DOHH2 (cell line): ENCODE measurements around the gene CD14.

ENCODE experiments used
- H3F3A ChIP-seq: fragments of 200-600 bp; sonication (generic), shearing (Covaris generic); 2 replicates; pipeline ENCODE4 v1.6.0; 2016; ENCODE audit warnings: antibody characterized with exemption, mild to moderate bottlenecking; ENCODE audit not compliant: control insufficient read depth, insufficient read depth
- H3K27ac ChIP-seq: fragments of 200-600 bp; sonication (generic); 2 replicates; pipeline ENCODE4 v1.5.1; 2014; ENCODE audit warnings: low read depth, mild to moderate bottlenecking, low read length, moderate library complexity
- H3K27me3 ChIP-seq: fragments of 200-600 bp; sonication (generic); 2 replicates; pipeline ENCODE4 v1.6.1; 2014; ENCODE audit warnings: mild to moderate bottlenecking, low read length, mixed read lengths; ENCODE audit not compliant: control insufficient read depth
- H3K36me3 ChIP-seq: fragments of 200-600 bp; sonication (generic); 2 replicates; pipeline ENCODE4 v1.6.1; 2014; ENCODE audit warnings: mild to moderate bottlenecking, low read length, moderate library complexity, mixed read lengths; ENCODE audit not compliant: control insufficient read depth
- H3K4me1 ChIP-seq: fragments of 200-600 bp; sonication (generic); 2 replicates; pipeline ENCODE4 v1.6.1; 2014; ENCODE audit warnings: mild to moderate bottlenecking, low read length, mixed read lengths; ENCODE audit not compliant: control insufficient read depth
- H3K4me2 ChIP-seq: fragments of 200-600 bp; sonication (generic); 2 replicates; pipeline ENCODE4 v1.6.0; 2014; ENCODE audit warnings: mild to moderate bottlenecking, low read length, moderate library complexity
- H3K4me3 ChIP-seq: fragments of 200-600 bp; sonication (generic); 2 replicates; pipeline ENCODE4 v1.5.1; 2014; ENCODE audit warnings: mild to moderate bottlenecking, low read length, mixed read lengths
- H3K79me2 ChIP-seq: fragments of 200-600 bp; sonication (generic); 2 replicates; pipeline ENCODE4 v1.6.1; 2014; ENCODE audit warnings: mild to moderate bottlenecking, low read length, mixed read lengths; ENCODE audit not compliant: control insufficient read depth
- H3K9me2 ChIP-seq: fragments of 200-600 bp; sonication (generic); replicated peaks from 2 replicates; pipeline ENCODE4 v1.6.1; 2014; ENCODE audit warnings: mild to moderate bottlenecking, low read length, mixed read lengths; ENCODE audit not compliant: control insufficient read depth
- H3K9me3 ChIP-seq: fragments of 200-600 bp; sonication (generic); 2 replicates; pipeline ENCODE4 v1.6.1; 2014; ENCODE audit warnings: antibody characterized with exemption, low read length, mixed read lengths; ENCODE audit not compliant: control insufficient read depth, insufficient read depth
- H4K20me1 ChIP-seq: fragments of 200-600 bp; sonication (generic); 2 replicates; pipeline ENCODE4 v1.6.0; 2014; ENCODE audit warnings: low read depth, mild to moderate bottlenecking, antibody characterized with exemption, low read length, moderate library complexity; ENCODE audit not compliant: control insufficient read depth, insufficient read depth
- CTCF ChIP-seq: fragments of 200-600 bp; sonication (generic); IDR thresholded peaks from one replicate; pipeline ENCODE4 v1.5.1; 2014; ENCODE audit warnings: antibody characterized with exemption, mild to moderate bottlenecking, low read depth, low read length; ENCODE audit not compliant: poor library complexity, severe bottlenecking
- EZH2phosphoT487 ChIP-seq: fragments of 200-600 bp; sonication (generic); IDR thresholded peaks from 2 replicates; pipeline ENCODE4 v1.6.1; 2017; ENCODE audit warnings: borderline replicate concordance, mild to moderate bottlenecking, antibody characterized with exemption, low read length, moderate library complexity, mixed read lengths

The CD14 gene

GRCh38 chr5:140600096-140600495, 32.9 kb downstream of the CD14 start:
- no peaks in the 10 kb centered on the region for H3K9me3 ChIP-seq
- H3K9me2 ChIP-seq: no peaks in the 10 kb centered on the region
- H3K4me2 ChIP-seq: no peak overlapping the region
- H3K79me2 ChIP-seq: no peaks in the 10 kb centered on the region
- no peak overlapping the region for H3K4me3 ChIP-seq
- no peaks in the 10 kb centered on the region for H3F3A ChIP-seq
- H3K4me1 ChIP-seq: no peaks in the 10 kb centered on the region
- no peaks in the 10 kb centered on the region for H4K20me1 ChIP-seq
- H3K27ac ChIP-seq: no peak overlapping the region
- H3K27me3 ChIP-seq: peaks cover 12% of the 10 kb centered on the region
- no peak for TF ChIP-seq CTCF
- TF ChIP-seq EZH2phosphoT487: no peak
- H3K36me3 ChIP-seq: no peaks in the 10 kb centered on the region

- H3K4me1 ChIP-seq: no peaks in the 10 kb centered on the region
Observed at GRCh38 chr5:140598836-140599235, 34.1 kb downstream of the CD14 start.

GRCh38 chr5:140596321-140596741, 36.6 kb downstream of the CD14 start:
- Histone ChIP-seq H3K36me3 (no peaks in the 10 kb centered on the region), H3K4me3 (no peak overlapping the region), H3K4me2 (no peak overlapping the region), H3K79me2 (no peaks in the 10 kb centered on the region), H3K9me3 (no peaks in the 10 kb centered on the region), H3K27me3 (peaks cover 15% of the 10 kb centered on the region), H3F3A (no peaks in the 10 kb centered on the region), H3K4me1 (no peaks in the 10 kb centered on the region), H4K20me1 (no peaks in the 10 kb centered on the region), H3K27ac (no peak overlapping the region), H3K9me2 (no peaks in the 10 kb centered on the region)
- no peak for TF ChIP-seq EZH2phosphoT487
- no peak for TF ChIP-seq CTCF

More at GRCh38 chr5:140598836-140599235, 34.1 kb downstream of the CD14 start:
- Histone ChIP-seq H3K9me3 (no peaks in the 10 kb centered on the region), H4K20me1 (no peaks in the 10 kb centered on the region), H3K4me2 (no peak overlapping the region), H3K27ac (no peak overlapping the region), H3F3A (no peaks in the 10 kb centered on the region), H3K79me2 (no peaks in the 10 kb centered on the region), H3K9me2 (no peaks in the 10 kb centered on the region), H3K36me3 (no peaks in the 10 kb centered on the region), H3K27me3 (peaks cover 12% of the 10 kb centered on the region), H3K4me3 (no peak overlapping the region)
- TF ChIP-seq CTCF (no peak), EZH2phosphoT487 (no peak)
